HT1080 (cell line): ENCODE measurements around the gene PAPSS1. TPM values are rescaled to one million over a fixed set of nuclear protein-coding genes. Genes with fewer than 3 reads are reported as not detected.
"Not testable (repeated sequence)": the region's sequence is repeated elsewhere in the genome, so short reads cannot be mapped to it uniquely, and the experiment has no call there.

ENCODE experiments used
- DNase-seq: peaks from one replicate; pipeline ENCODE4 v3.0.0-alpha.2; 2015; ENCODE audit warnings: low read depth
- total RNA-seq: library from RNA; depleted of rRNA; stranded (reverse); fragments of >200 nt; shearing (Covaris generic); gene quantifications from 2 replicates; pipeline ENCODE4 v1.2.3, GENCODE V29; 2014

Gene PAPSS1
- total RNA-seq, 1 experiment from 2014 or later: 48.9 TPM

DNA sequence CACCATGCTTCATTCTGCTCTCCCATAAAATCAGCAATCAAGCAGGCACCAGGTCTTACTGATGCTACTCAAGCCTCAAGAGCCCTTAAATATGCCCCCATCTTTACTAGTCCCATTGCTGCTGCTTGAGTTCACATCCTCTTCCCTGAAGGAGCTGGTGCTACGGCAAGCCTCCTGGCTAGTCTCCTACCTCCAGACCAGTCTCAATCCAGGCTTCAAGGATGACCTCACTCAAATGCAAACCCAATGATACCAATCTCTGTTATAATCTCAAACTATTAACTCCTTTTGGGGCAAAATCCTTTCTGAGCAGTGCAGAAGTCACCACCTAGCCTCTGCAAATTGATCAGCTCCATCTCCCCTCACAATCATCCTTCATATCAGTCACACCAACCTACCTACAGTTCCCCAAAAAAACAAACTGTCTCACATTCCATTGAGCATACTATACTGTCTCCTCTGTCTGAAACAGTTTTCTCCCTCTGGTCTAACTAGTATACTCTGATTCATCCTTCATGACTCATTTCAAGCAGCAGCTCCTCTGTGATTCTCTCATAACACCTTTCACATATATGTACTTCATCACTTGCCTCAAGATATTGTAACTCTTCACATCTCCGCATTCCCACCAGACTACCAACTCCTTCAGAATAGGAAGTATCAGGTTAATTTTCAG is 30.0 kb downstream of the PAPSS1 start:
- DNase-seq: peak; percentile 93

DNA sequence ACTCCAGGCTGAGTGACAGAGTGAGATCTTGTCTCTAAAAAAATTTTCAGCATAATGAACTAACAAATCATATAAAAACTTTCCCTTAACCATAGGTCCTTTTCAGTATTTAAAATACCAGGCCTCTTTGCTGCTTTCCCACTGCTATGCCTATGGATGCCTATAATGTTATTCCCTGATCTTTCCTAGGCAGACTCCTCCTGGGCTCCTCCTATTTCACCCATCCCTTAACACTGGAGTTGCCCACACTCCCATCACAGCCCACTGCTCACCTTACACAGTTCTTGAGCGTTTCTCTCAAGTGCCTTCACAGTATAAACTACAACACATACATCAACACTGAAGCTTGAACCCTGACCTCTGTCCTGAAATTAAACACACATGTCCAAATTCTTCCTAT is 31.6 kb downstream of the PAPSS1 start:
- no peak for DNase-seq

- no peak for DNase-seq
Observed at GRCh38 chr4:107685740-107686139, 34.3 kb downstream of the PAPSS1 start.

DNA sequence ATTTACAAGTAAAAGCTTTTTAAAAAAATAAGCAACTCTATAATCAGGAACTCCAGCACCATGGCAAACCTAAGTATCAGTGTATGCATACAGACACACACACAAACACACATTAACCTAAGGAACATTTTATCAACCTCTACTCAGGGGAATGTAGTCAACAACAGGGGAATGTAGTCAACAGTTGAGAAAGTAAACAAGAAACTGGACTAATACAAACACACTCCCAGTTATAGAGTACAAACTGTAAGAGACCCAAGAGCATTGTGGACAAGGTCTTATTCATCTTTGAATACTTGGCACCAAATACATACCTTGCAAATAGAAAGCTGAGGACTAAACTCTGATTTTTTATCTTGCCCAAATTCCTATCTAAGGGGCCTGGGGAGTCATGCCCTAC is 36.2 kb downstream of the PAPSS1 start:
- DNase-seq: no peak

GRCh38 chr4:107682306-107682705 is 37.7 kb downstream of the PAPSS1 start:
- no peak for DNase-seq

DNA sequence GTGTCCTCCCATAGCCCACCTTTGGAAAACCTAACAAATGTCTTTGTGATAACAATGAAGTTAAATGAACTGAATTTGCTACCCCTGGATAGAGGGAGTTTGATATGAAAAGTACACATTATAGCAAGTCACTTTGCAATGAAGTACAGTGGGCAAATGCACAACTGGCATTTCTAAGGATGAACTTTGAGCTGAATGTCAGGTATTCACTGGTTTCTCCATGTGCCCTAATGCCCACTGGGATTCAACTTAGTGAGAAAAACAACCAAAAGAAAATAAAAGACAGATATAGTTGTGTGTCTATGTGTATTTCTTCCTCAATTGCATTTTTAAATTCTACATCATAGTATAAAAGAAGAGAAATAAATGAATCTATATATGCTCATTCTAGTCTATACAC is 51.0 kb downstream of the PAPSS1 start:
- DNase-seq: no peak

DNA sequence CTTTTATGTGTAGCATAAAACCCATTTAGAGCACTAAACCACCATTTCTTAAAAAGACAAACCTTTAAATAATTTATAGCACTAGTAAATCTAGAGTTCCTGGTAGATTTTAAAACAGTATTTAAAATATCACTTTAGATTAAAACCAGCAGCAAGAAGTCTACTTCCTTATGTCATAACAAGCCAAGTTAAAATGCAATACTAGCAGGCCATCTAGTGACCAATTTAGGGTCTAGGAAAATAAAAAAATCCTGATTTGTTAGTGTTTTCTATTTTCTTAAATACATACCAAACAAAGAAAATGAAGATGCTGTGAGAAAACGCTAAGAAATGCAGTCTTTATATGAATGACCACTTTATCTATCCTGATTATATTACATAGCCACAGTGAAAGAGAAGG is 53.9 kb downstream of the PAPSS1 start:
- DNase-seq: no peak

DNA sequence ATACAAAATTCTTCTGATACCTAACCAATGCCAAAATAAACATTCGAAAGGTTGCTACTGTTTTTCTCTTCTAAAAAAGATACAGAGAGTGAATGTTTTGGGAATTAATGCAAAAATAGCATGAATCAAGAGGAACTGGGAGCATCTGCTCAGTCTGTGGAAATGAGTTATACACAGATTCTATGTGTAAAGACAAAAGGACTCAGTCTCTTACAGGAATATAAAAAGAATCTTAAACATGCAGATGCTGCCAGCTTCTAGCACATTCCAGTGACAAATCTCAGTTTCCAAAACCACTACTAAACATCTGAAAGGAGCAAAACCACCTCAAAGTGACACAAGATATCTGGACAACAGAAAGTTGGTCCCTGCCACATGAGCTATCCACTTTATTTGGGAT is 55.0 kb downstream of the PAPSS1 start:
- no peak for DNase-seq

GRCh38 chr4:107658400-107659336 is 61.4 kb downstream of the PAPSS1 start:
- DNase-seq: no peak

DNA sequence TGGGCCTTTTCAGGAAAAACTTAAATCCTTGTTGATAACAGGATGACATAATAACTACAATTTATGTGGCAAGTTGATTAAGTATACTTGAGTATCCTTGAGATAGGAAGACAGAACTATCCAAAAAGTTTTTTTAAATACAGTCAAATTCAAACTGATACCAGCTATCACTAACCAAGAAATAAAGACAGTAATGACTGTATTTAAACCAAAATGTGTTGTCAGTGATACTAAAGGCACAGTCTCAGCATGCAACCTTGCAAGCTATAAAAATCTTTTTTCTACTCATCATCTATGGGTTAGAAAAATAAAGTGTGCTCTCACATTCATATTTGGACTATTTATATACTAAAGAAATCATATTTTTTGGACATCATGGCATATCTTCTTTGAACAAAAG is 64.7 kb downstream of the PAPSS1 start:
- DNase-seq: no peak

DNA sequence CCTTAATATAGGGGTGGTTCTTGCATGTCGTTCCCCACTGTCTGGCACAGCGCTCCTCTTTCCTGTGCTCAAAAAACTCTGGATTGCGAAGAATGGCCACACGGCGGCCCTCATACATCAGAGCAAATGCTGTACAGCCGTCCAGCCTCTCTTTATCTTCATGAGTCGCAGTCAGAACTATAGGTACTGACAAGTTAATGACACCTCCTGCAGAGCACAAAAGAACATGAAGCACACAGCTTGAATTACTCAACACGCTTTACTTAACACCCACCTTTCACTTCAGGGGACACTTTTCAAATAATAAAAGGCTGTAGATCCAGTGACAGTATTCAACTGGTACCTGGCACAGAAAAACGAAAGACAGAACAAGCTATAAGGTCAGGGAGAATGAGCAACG is 65.3 kb downstream of the PAPSS1 start:
- DNase-seq: no peak

GRCh38 chr4:107651408-107651807 is 68.6 kb downstream of the PAPSS1 start:
- not testable (repeated sequence) for DNase-seq

GRCh38 chr4:107650251-107650650 is 69.8 kb downstream of the PAPSS1 start:
- DNase-seq: no peak

GRCh38 chr4:107648178-107648991 is 71.6 kb downstream of the PAPSS1 start:
- DNase-seq: no peak

DNA sequence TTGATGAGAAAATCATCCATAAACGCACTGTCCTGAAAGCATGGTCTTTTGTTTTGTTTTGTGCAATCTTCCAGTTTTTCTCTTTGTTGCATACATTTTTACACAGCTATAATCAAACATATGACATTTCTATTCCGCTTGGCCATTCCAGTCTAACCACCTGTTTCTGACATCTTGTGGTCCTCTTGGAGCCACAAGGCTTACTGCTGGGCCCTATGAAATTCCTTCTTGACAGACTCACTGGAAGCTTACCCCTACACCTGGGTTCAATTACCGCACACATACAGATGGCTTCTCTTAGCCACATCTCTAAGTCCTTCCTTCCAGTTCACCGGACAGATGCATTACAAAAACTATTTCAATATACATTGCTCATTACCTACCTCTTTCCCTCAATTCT is 72.4 kb downstream of the PAPSS1 start:
- no peak for DNase-seq

- no peak for DNase-seq
Observed at GRCh38 chr4:107645604-107646003, 74.4 kb downstream of the PAPSS1 start.

- DNase-seq: no peak
Observed at GRCh38 chr4:107643021-107643420, 77.0 kb downstream of the PAPSS1 start.

DNA sequence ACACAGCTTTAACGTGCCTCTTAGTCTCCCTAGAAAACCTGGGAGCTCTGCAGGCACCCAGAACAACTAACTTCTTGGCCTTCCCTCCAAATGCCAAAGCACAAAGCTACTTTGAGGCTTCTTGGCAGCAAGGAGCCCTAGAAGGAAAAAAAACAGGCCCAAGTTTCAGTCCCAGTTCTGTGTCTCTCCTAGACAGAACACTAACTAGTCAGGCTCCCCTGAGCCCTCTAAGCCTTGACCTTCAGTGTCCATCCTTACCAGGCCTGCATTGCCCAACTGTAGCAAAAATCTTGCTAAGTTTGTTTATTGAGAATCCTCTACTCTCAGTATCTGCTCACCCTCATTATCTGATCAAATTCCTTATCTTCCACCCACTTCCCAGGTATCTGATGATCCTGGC is 79.2 kb downstream of the PAPSS1 start:
- DNase-seq: no peak

- DNase-seq: no peak
Observed at GRCh38 chr4:107640197-107640596, 79.8 kb downstream of the PAPSS1 start.

- DNase-seq: no peak
Observed at GRCh38 chr4:107635735-107636134, 84.3 kb downstream of the PAPSS1 start.

DNA sequence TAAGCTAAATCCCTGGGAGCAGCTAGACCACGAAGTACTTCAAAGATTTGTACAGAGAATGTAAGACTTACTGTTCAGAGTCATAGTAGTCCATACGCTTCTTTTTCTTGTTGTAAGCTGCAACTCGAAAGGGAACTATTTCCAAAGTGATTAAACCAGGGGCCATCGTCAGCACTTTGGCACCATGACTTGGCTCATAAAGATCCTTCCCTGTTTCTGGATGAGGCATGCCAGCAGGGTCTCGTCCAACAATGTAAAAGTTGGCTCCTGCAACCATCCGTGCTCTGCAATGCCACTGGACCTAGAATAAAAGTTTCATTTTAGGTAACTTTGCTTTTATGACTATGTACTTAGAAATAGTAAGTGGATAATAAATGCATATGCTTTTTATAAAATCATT is 88.5 kb downstream of the PAPSS1 start:
- DNase-seq: no peak

GRCh38 chr4:107630185-107630705 is 89.8 kb downstream of the PAPSS1 start:
- no peak for DNase-seq
